IMR-90 (cell line): ENCODE measurements around the gene TM4SF5. TPM values are rescaled to one million over a fixed set of nuclear protein-coding genes. Genes with fewer than 3 reads are reported as not detected.
A peak's percentile ranks its signal among the peaks of the same experiment; 100 is the strongest.
"Not testable (repeated sequence)": the region's sequence is repeated elsewhere in the genome, so short reads cannot be mapped to it uniquely, and the experiment has no call there.

Experiments
- ATAC-seq: fragments of 200-7000 bp; cut with Tn5 transposase; 2 replicates; pipeline ENCODE4 v1.9.1; 2020; ENCODE audit warnings: low read depth, mild to moderate bottlenecking, moderate library complexity
- BruUV-seq: library from RNA; stranded (reverse); fragments of 400-500 nt; replicated peaks from 2 replicates; lab custom pipeline; 2021; lab: Mats Ljungman, UMichigan
- CTCF ChIA-PET: fragments of 300-600 bp; formaldehyde crosslinking; extraction: SDS; loops from one replicate; lab custom pipeline; 2021; ENCODE audit warnings: antibody characterized with exemption; lab: Yijun Ruan, JAX
- POLR2A ChIA-PET: fragments of 300-600 bp; sonication (Branson Sonifier 250); formaldehyde crosslinking; loops from one replicate; lab custom pipeline; 2022; ENCODE audit warnings: antibody characterized with exemption; ENCODE audit not compliant: unreplicated experiment; lab: Charles Lee
- DNase-seq: peaks from one replicate; pipeline ENCODE4 v3.0.0; 2013
- H2AFZ ChIP-seq: replicated peaks from 2 replicates; pipeline ENCODE3; 2013; ENCODE audit warnings: low read length, mild to moderate bottlenecking; ENCODE audit not compliant: poor library complexity
- H2AK5ac ChIP-seq: 2 replicates; pipeline ENCODE4 v1.6.1; 2013; ENCODE audit warnings: low read depth, low read length, inconsistent platforms
- H2AK9ac ChIP-seq: replicated peaks from 2 replicates; pipeline ENCODE3; 2013; ENCODE audit warnings: mild to moderate bottlenecking, low read depth, low read length, moderate library complexity; ENCODE audit not compliant: poor library complexity
- H2BK120ac ChIP-seq: 2 replicates; pipeline ENCODE4 v1.6.1; 2013; ENCODE audit warnings: low read depth, low read length, inconsistent platforms
- H2BK15ac ChIP-seq: 3 replicates; pipeline ENCODE4 v1.6.1; 2013; ENCODE audit warnings: low read depth, low read length, inconsistent platforms
- H2BK20ac ChIP-seq: 2 replicates; pipeline ENCODE4 v1.6.1; 2013; ENCODE audit warnings: low read depth, mild to moderate bottlenecking, inconsistent platforms, low read length, moderate library complexity
- H2BK5ac ChIP-seq: 2 replicates; pipeline ENCODE4 v1.6.1; 2013; ENCODE audit warnings: mild to moderate bottlenecking, low read depth, low read length, inconsistent platforms; ENCODE audit not compliant: poor library complexity, severe bottlenecking
- H3K14ac ChIP-seq: replicated peaks from 2 replicates; pipeline ENCODE4 v1.6.1; 2013; ENCODE audit warnings: low read depth, low read length, inconsistent platforms
- H3K18ac ChIP-seq: 2 replicates; pipeline ENCODE4 v1.6.1; 2013; ENCODE audit warnings: low read depth, low read length, control low read depth
- H3K23ac ChIP-seq: 2 replicates; pipeline ENCODE4 v1.6.1; 2013; ENCODE audit warnings: low read depth, low read length, inconsistent platforms
- H3K27ac ChIP-seq: 2 replicates; pipeline ENCODE4 v1.5.1; 2013; ENCODE audit warnings: mild to moderate bottlenecking, control low read depth, low read length; ENCODE audit not compliant: insufficient read depth
- H3K27me3 ChIP-seq: 2 replicates; pipeline ENCODE4 v1.6.1; 2013; ENCODE audit warnings: low read length; ENCODE audit not compliant: control insufficient read depth, insufficient read depth
- H3K36me3 ChIP-seq: 2 replicates; pipeline ENCODE4 v1.6.1; 2013; ENCODE audit warnings: low read length, mixed read lengths; ENCODE audit not compliant: control insufficient read depth, insufficient read depth
- H3K4ac ChIP-seq: 2 replicates; pipeline ENCODE4 v1.6.1; 2013; ENCODE audit warnings: low read depth, low read length, inconsistent platforms
- H3K4me1 ChIP-seq: 2 replicates; pipeline ENCODE4 v1.6.1; 2013; ENCODE audit warnings: low read length, mixed read lengths; ENCODE audit not compliant: control insufficient read depth, insufficient read depth
- H3K4me2 ChIP-seq: 2 replicates; pipeline ENCODE4 v1.6.1; 2013; ENCODE audit warnings: low read depth, mild to moderate bottlenecking, control low read depth, low read length, moderate library complexity
- H3K4me3 ChIP-seq: 2 replicates; pipeline ENCODE4 v1.5.1; 2013; ENCODE audit warnings: low read depth, mild to moderate bottlenecking, control low read depth, low read length, moderate library complexity; ENCODE audit not compliant: insufficient read depth
- H3K56ac ChIP-seq: 2 replicates; pipeline ENCODE4 v1.6.1; 2013; ENCODE audit warnings: low read length, inconsistent platforms; ENCODE audit not compliant: insufficient read depth; ENCODE audit errors: extremely low read depth
- H3K79me1 ChIP-seq, 2 experiments: 2 replicates each; pipeline ENCODE4 v1.6.1; 2013; ENCODE audit warnings: low read length in 2 of 2, inconsistent platforms in 1 of 2, low read depth in 1 of 2
- H3K9ac ChIP-seq: 2 replicates; pipeline ENCODE4 v1.6.1; 2013; ENCODE audit warnings: low read depth, low read length, control low read depth
- H3K9me1 ChIP-seq: 2 replicates; pipeline ENCODE4 v1.6.1; 2013; ENCODE audit warnings: low read length, inconsistent platforms; ENCODE audit not compliant: insufficient read depth
- H3K9me3 ChIP-seq: 2 replicates; pipeline ENCODE4 v1.6.1; 2013; ENCODE audit warnings: low read length; ENCODE audit not compliant: control insufficient read depth, insufficient read depth
- H4K20me1 ChIP-seq: 2 replicates; pipeline ENCODE4 v1.6.1; 2013; ENCODE audit warnings: low read length, inconsistent platforms; ENCODE audit not compliant: insufficient read depth
- H4K5ac ChIP-seq: 2 replicates; pipeline ENCODE4 v1.6.1; 2013; ENCODE audit warnings: mild to moderate bottlenecking, low read depth, low read length, control low read depth
- H4K8ac ChIP-seq, 2 experiments: 2 replicates each; pipeline ENCODE4 v1.6.1; 2013; ENCODE audit warnings: low read depth in 2 of 2, low read length in 2 of 2, control low read depth in 1 of 2, inconsistent platforms in 1 of 2
- H4K91ac ChIP-seq: 2 replicates; pipeline ENCODE4 v1.6.1; 2013; ENCODE audit warnings: low read depth, low read length, inconsistent platforms; ENCODE audit not compliant: insufficient read depth
- WGBS, 2 experiments: methylation state at CpG; one replicate each; pipeline versions ENCODE4 v1.1.5 to v1.1.7; 2013; ENCODE audit warnings: missing lambda C conversion rate in 2 of 2; ENCODE audit not compliant: insufficient read length in 1 of 2; ENCODE audit errors: extremely low coverage in 2 of 2; 5-methylcytosine and 5-hydroxymethylcytosine counted together
- dilution Hi-C: fragments of 300-500 bp; cut with HindIII; formaldehyde crosslinking; loops from one replicate; pipeline ENCODE4 v1.14.3; 2018; ENCODE audit warnings: low sequenced_read_pairs; ENCODE audit not compliant: unreplicated experiment
- in situ Hi-C: fragments of 300-500 bp; cut with MboI; formaldehyde crosslinking; loops from 3 replicates; pipeline ENCODE4 v1.14.3; 2019; ENCODE audit warnings: low sequenced_read_pairs, inconsistent platforms, mixed read lengths
- intact Hi-C: fragments of 100-400 bp; cut with micrococcal nuclease; formaldehyde crosslinking; loops from 2 replicates; pipeline ENCODE4 v1.10.0; 2022
- polyA plus RNA-seq, 3 experiments: library from polyadenylated mRNA; depleted of rRNA; stranded (reverse); fragments of >200 nt; gene quantifications; 2 replicates each; pipeline ENCODE4 v1.2.3, GENCODE V29; 2012; ENCODE audit warnings: low replicate concordance in 1 of 3
- total RNA-seq: library from RNA; depleted of rRNA; stranded (reverse); fragments of >200 nt; gene quantifications from 2 replicates; pipeline ENCODE4 v1.2.3, GENCODE V29; 2012; rRNA removed

TM4SF5 gene
- total and polyA plus RNA-seq, 2 of the 4 experiments (the other 2 are of a cell fraction): not detected

GRCh38 chr17:4832829-4833177, 61.1 kb downstream of the TM4SF5 start:
- H3K56ac ChIP-seq, POLR2A ChIA-PET, H3K4me1 ChIP-seq, H2AK5ac ChIP-seq, H4K5ac ChIP-seq, H3K18ac ChIP-seq, H3K9me3 ChIP-seq, H3K27me3 ChIP-seq, H2BK20ac ChIP-seq, in situ Hi-C loops, CTCF ChIA-PET, H2AK9ac ChIP-seq, H3K36me3 ChIP-seq, BruUV-seq, dilution Hi-C loops, H2BK15ac ChIP-seq, DNase-seq, H2BK120ac ChIP-seq, H4K91ac ChIP-seq, H3K23ac ChIP-seq, H3K14ac ChIP-seq, intact Hi-C loops: not testable (repeated sequence)
- H3K9me1 ChIP-seq: peaks cover 17% of the 10 kb centered on the region
- peak overlapping the region; percentile 29 for H2BK5ac ChIP-seq
- H3K4ac ChIP-seq: 0 out of 2 replicates have a peak overlapping the region, but pooled peaks have one; percentile 52
- peak; percentile 31 for ATAC-seq
- H3K4me3 ChIP-seq: peak overlapping the region; percentile 77
- peaks cover 19 to 42% of the 10 kb centered on the region in 2 experiments; a peak in 3 of 4 replicates for H3K79me1 ChIP-seq
- peak overlapping the region; percentile 75 for H2AFZ ChIP-seq
- peak overlapping the region in 1 of 2 experiments; percentile 91; a peak in 1 of 4 replicates for H4K8ac ChIP-seq
- H3K4me2 ChIP-seq: peak overlapping the region; percentile 53; the same call in 1 of the 2 replicates
- no CpG with 5 or more reads among the region's 17 CpGs for WGBS, 2 experiments
- peak overlapping the region; percentile 63 for H3K27ac ChIP-seq
- peaks cover 30% of the 10 kb centered on the region for H4K20me1 ChIP-seq
- peak overlapping the region; percentile 59 for H3K9ac ChIP-seq

Other genes starting within 250 kb of the TM4SF5 start
- 22.6 and 24.7 TPM in 2 replicates for gene MYBBP1A, start 216.5 kb upstream of the TM4SF5 start, total RNA-seq
- gene MYBBP1A, start 216.5 kb upstream of the TM4SF5 start, polyA plus RNA-seq (2012; rRNA removed): 45.9 and 53.0 TPM in 2 replicates
- gene GGT6, start 211.3 kb upstream of the TM4SF5 start, total RNA-seq: not detected in 2 replicates
- gene GGT6, start 211.3 kb upstream of the TM4SF5 start, polyA plus RNA-seq (2012; rRNA removed): not detected in 2 replicates
- not detected in 2 replicates for gene SMTNL2, start 187.4 kb upstream of the TM4SF5 start, total RNA-seq
- gene SMTNL2, start 187.4 kb upstream of the TM4SF5 start, polyA plus RNA-seq (2012; rRNA removed): not detected in 2 replicates
- not detected in 2 replicates for gene ALOX15, start 130.2 kb upstream of the TM4SF5 start, total RNA-seq
- gene ALOX15, start 130.2 kb upstream of the TM4SF5 start, polyA plus RNA-seq (2012; rRNA removed): not detected in 2 replicates
- 6.3 and 9.2 TPM in 2 replicates for gene PELP1, start 67.7 kb upstream of the TM4SF5 start, total RNA-seq
- 20.8 and 24.0 TPM in 2 replicates for gene PELP1, start 67.7 kb upstream of the TM4SF5 start, polyA plus RNA-seq (2012; rRNA removed)
- gene ARRB2, start 61.3 kb upstream of the TM4SF5 start, total RNA-seq: 3.9 and 6.1 TPM in 2 replicates
- gene ARRB2, start 61.3 kb upstream of the TM4SF5 start, polyA plus RNA-seq (2012; rRNA removed): 10.6 and 12.5 TPM in 2 replicates
- 9.9 and 10.3 TPM in 2 replicates for gene MED11, start 40.5 kb upstream of the TM4SF5 start, total RNA-seq
- 23.3 and 24.1 TPM in 2 replicates for gene MED11, start 40.5 kb upstream of the TM4SF5 start, polyA plus RNA-seq (2012; rRNA removed)
- gene ZMYND15, start 32.1 kb upstream of the TM4SF5 start, total RNA-seq: under 0.01 TPM in 1 of 2 replicates, not detected in the other
- 0.07 and 0.14 TPM in 2 replicates for gene ZMYND15, start 32.1 kb upstream of the TM4SF5 start, polyA plus RNA-seq (2012; rRNA removed)
- 0.28 and 0.36 TPM in 2 replicates for gene CXCL16, start 32.0 kb upstream of the TM4SF5 start, total RNA-seq
- 1.2 and 1.6 TPM in 2 replicates for gene CXCL16, start 32.0 kb upstream of the TM4SF5 start, polyA plus RNA-seq (2012; rRNA removed)
- not detected in 2 replicates for gene VMO1, start 14.5 kb downstream of the TM4SF5 start, total RNA-seq
- gene VMO1, start 14.5 kb downstream of the TM4SF5 start, polyA plus RNA-seq (2012; rRNA removed): 0.14 TPM in 1 of 2 replicates, not detected in the other
- not detected in 2 replicates for gene GLTPD2, start 17.1 kb downstream of the TM4SF5 start, total RNA-seq
- not detected in 2 replicates for gene GLTPD2, start 17.1 kb downstream of the TM4SF5 start, polyA plus RNA-seq (2012; rRNA removed)
- 217 and 244 TPM in 2 replicates for gene PSMB6, start 24.3 kb downstream of the TM4SF5 start, total RNA-seq
- gene PSMB6, start 24.3 kb downstream of the TM4SF5 start, polyA plus RNA-seq (2012; rRNA removed): 254 and 291 TPM in 2 replicates
- gene PLD2, start 35.3 kb downstream of the TM4SF5 start, total RNA-seq: 9.4 and 12.5 TPM in 2 replicates
- gene PLD2, start 35.3 kb downstream of the TM4SF5 start, polyA plus RNA-seq (2012; rRNA removed): 28.0 and 28.8 TPM in 2 replicates
- gene MINK1, start 61.5 kb downstream of the TM4SF5 start, total RNA-seq: 12.2 and 12.8 TPM in 2 replicates
- 40.9 and 41.3 TPM in 2 replicates for gene MINK1, start 61.5 kb downstream of the TM4SF5 start, polyA plus RNA-seq (2012; rRNA removed)
- gene C17orf107, start 127.7 kb downstream of the TM4SF5 start, total RNA-seq: 0.54 and 0.56 TPM in 2 replicates
- gene C17orf107, start 127.7 kb downstream of the TM4SF5 start, polyA plus RNA-seq (2012; rRNA removed): 0.82 and 1.3 TPM in 2 replicates
- gene CHRNE, start 131.2 kb downstream of the TM4SF5 start, total RNA-seq: under 0.01 TPM in 2 replicates
- gene CHRNE, start 131.2 kb downstream of the TM4SF5 start, polyA plus RNA-seq (2012; rRNA removed): 0.21 and 0.24 TPM in 2 replicates
- not detected in 2 replicates for gene GP1BA, start 160.4 kb downstream of the TM4SF5 start, total RNA-seq
- not detected in 2 replicates for gene GP1BA, start 160.4 kb downstream of the TM4SF5 start, polyA plus RNA-seq (2012; rRNA removed)
- gene SLC25A11, start 168.2 kb downstream of the TM4SF5 start, total RNA-seq: 30.8 and 35.0 TPM in 2 replicates
- gene SLC25A11, start 168.2 kb downstream of the TM4SF5 start, polyA plus RNA-seq (2012; rRNA removed): 62.2 and 68.2 TPM in 2 replicates
- 13.1 and 13.3 TPM in 2 replicates for gene RNF167, start 168.4 kb downstream of the TM4SF5 start, total RNA-seq
- gene RNF167, start 168.4 kb downstream of the TM4SF5 start, polyA plus RNA-seq (2012; rRNA removed): 79.5 and 83.6 TPM in 2 replicates
- 348 and 432 TPM in 2 replicates for gene PFN1, start 176.6 kb downstream of the TM4SF5 start, total RNA-seq
- gene PFN1, start 176.6 kb downstream of the TM4SF5 start, polyA plus RNA-seq (2012; rRNA removed): 1,671 and 2,152 TPM in 2 replicates
- gene ENO3, start 179.2 kb downstream of the TM4SF5 start, total RNA-seq: 1.4 TPM in 2 replicates
- gene ENO3, start 179.2 kb downstream of the TM4SF5 start, polyA plus RNA-seq (2012; rRNA removed): 4.2 and 5.1 TPM in 2 replicates
- gene SPAG7, start 195.9 kb downstream of the TM4SF5 start, total RNA-seq: 50.2 and 52.2 TPM in 2 replicates
- gene SPAG7, start 195.9 kb downstream of the TM4SF5 start, polyA plus RNA-seq (2012; rRNA removed): 108 and 115 TPM in 2 replicates
- 1.4 TPM in 2 replicates for gene CAMTA2, start 215.8 kb downstream of the TM4SF5 start, total RNA-seq
- 54.7 and 59.7 TPM in 2 replicates for gene CAMTA2, start 215.8 kb downstream of the TM4SF5 start, polyA plus RNA-seq (2012; rRNA removed)
- under 0.01 and 0.18 TPM in 2 replicates for gene INCA1, start 225.6 kb downstream of the TM4SF5 start, total RNA-seq
- 0.51 and 0.92 TPM in 2 replicates for gene INCA1, start 225.6 kb downstream of the TM4SF5 start, polyA plus RNA-seq (2012; rRNA removed)
- 27.4 and 28.6 TPM in 2 replicates for gene KIF1C, start 226.1 kb downstream of the TM4SF5 start, total RNA-seq
- 28.7 and 31.6 TPM in 2 replicates for gene KIF1C, start 226.1 kb downstream of the TM4SF5 start, polyA plus RNA-seq (2012; rRNA removed)